GM23248 (cell line): ENCODE measurements around the gene RAB3B. TPM values are rescaled to one million over a fixed set of nuclear protein-coding genes. Genes with fewer than 3 reads are reported as not detected.
"Not testable (repeated sequence)": the region's sequence is repeated elsewhere in the genome, so short reads cannot be mapped to it uniquely, and the experiment has no call there.

Experiments
- DNase-seq: peaks from one replicate; pipeline ENCODE4 v3.0.0-alpha.2; 2015
- H2AFZ ChIP-seq: fragments of 200-600 bp; sonication (generic); 2 replicates; pipeline ENCODE4 v1.6.1; 2016; ENCODE audit warnings: antibody characterized with exemption
- H3F3A ChIP-seq: fragments of 200-600 bp; sonication (generic); 2 replicates; pipeline ENCODE4 v1.6.1; 2016; ENCODE audit warnings: mild to moderate bottlenecking, antibody characterized with exemption, mixed run types; ENCODE audit not compliant: insufficient read depth
- H3K27ac ChIP-seq: fragments of 200-600 bp; sonication (generic); 2 replicates; pipeline ENCODE4 v1.5.1; 2016; ENCODE audit warnings: mild to moderate bottlenecking
- H3K27me3 ChIP-seq: fragments of 200-600 bp; sonication (generic); replicated peaks from 2 replicates; pipeline ENCODE4 v1.6.1; 2016; ENCODE audit warnings: mild to moderate bottlenecking; ENCODE audit not compliant: insufficient read depth
- H3K36me3 ChIP-seq: fragments of 200-600 bp; sonication (generic); 2 replicates; pipeline ENCODE4 v1.6.1; 2016; ENCODE audit warnings: low read depth, mild to moderate bottlenecking
- H3K4me1 ChIP-seq: fragments of 200-600 bp; sonication (generic); 2 replicates; pipeline ENCODE4 v1.6.1; 2016; ENCODE audit warnings: mild to moderate bottlenecking; ENCODE audit not compliant: insufficient read depth
- H3K4me2 ChIP-seq: fragments of 200-600 bp; sonication (generic); one replicate; pipeline ENCODE4 v1.6.1; 2016; ENCODE audit warnings: mild to moderate bottlenecking; ENCODE audit not compliant: unreplicated experiment
- H3K4me3 ChIP-seq: fragments of 200-600 bp; sonication (generic); 2 replicates; pipeline ENCODE4 v1.5.1; 2016; ENCODE audit warnings: mild to moderate bottlenecking
- H3K79me2 ChIP-seq: fragments of 200-600 bp; sonication (generic); 2 replicates; pipeline ENCODE4 v1.6.1; 2016; ENCODE audit warnings: mild to moderate bottlenecking; ENCODE audit not compliant: insufficient read depth
- H3K9ac ChIP-seq: fragments of 200-600 bp; sonication (generic); 2 replicates; pipeline ENCODE4 v1.6.1; 2016; ENCODE audit warnings: mild to moderate bottlenecking
- H3K9me2 ChIP-seq: fragments of 200-600 bp; sonication (generic); 2 replicates; pipeline ENCODE4 v1.6.1; 2016; ENCODE audit warnings: mixed run types, mild to moderate bottlenecking, moderate library complexity; ENCODE audit not compliant: insufficient read depth
- H3K9me3 ChIP-seq: fragments of 200-600 bp; sonication (generic); one replicate; pipeline ENCODE4 v1.6.1; 2017; ENCODE audit warnings: low read depth
- H4K20me1 ChIP-seq: fragments of 200-600 bp; sonication (generic); 2 replicates; pipeline ENCODE4 v1.6.0; 2016; ENCODE audit not compliant: insufficient read depth
- EZH2 ChIP-seq: fragments of 200-600 bp; sonication (generic); IDR thresholded peaks from 2 replicates; pipeline ENCODE4 v1.6.1; 2018; ENCODE audit warnings: antibody characterized with exemption, mild to moderate bottlenecking; ENCODE audit not compliant: insufficient read depth, poor library complexity, severe bottlenecking
- EZH2phosphoT487 ChIP-seq: fragments of 200-600 bp; sonication (generic); IDR thresholded peaks from 2 replicates; pipeline ENCODE4 v1.6.1; 2018; ENCODE audit warnings: antibody characterized with exemption, moderate library complexity, mild to moderate bottlenecking, low read depth; ENCODE audit not compliant: insufficient read depth
- WGBS, 2 experiments: methylation state at CpG; one replicate each; pipeline ENCODE4 v1.1.6; 2015 to 2017; ENCODE audit warnings: low lambda C conversion rate in 2 of 2, low coverage in 1 of 2; ENCODE audit errors: missing lambda C conversion rate in 2 of 2; 5-methylcytosine and 5-hydroxymethylcytosine counted together
- in situ Hi-C: fragments of 300-500 bp; cut with MboI; formaldehyde crosslinking; loops from 2 replicates; pipeline ENCODE4 v1.15.0; 2020
- polyA plus RNA-seq: library from polyadenylated mRNA; unstranded; fragments of >200 nt; fragmentation: Nextera tagmentation; extraction: Ambion mirVana; gene quantifications from 2 replicates; pipeline ENCODE4 v1.2.1, GENCODE V29; 2016
- total RNA-seq: library from RNA; depleted of rRNA; stranded (reverse); fragments of >200 nt; shearing (Covaris generic); gene quantifications from 2 replicates; pipeline ENCODE4 v1.2.3, GENCODE V29; 2014

RAB3B gene
- total and polyA plus RNA-seq, 2 experiments from 2014 or later, result 54.9 to 65.3 TPM

DNA sequence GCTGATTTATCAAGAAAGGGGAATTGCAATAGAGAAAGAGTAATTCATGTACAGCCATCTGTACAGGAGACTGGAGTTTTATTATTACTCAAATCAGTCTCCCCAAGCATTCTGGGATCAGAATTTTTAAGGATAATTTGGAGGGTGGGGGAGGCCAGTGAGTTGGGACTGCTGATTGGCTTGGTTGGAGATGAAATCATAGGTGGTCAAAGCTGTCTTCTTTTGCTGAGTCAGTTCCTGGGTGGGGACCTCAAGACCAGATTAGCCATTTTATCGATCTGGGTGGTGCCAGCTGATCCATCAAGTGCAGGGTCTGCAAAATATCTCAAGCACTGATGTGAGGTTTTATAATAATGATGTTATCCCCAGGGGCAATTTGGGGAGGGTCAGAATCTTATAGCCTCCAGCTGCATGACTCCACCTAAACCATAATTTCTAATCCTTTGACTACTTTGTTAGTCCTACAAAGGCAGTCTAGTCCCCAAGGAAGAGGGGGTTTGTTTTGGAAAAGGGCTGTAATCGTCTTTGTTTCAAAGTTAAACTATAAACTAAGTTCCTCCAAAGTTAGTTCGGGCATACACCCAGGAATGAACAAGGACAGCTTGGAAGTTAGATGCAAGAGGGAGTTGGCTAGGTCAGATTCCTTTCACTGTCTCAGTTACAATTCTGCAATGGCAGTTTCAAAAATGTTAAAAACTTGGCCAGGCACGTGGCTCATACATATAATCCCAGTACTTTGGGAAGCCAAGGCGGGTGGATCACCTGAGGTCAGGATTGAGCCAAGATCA lies 16.9 kb upstream of the RAB3B start:
- Histone ChIP-seq H3K9me3 (no peaks in the 10 kb centered on the region), H3K4me2 (no peak overlapping the region), H3K4me1 (peaks cover 24% of the 10 kb centered on the region), H3K27me3 (no peaks in the 10 kb centered on the region), H3K36me3 (no peaks in the 10 kb centered on the region), H3K9ac (no peak overlapping the region), H3K27ac (no peak overlapping the region), H3F3A (peaks cover 20% of the 10 kb centered on the region), H2AFZ (peak overlapping the region; percentile 40; the same call in 1 of the 2 replicates), H3K4me3 (no peak overlapping the region), H3K79me2 (no peaks in the 10 kb centered on the region), H3K9me2 (no peaks in the 10 kb centered on the region), H4K20me1 (no peaks in the 10 kb centered on the region)
- WGBS, 2 experiments, result 55 to 60% methylated on average over 5 of the region's 5 CpGs
- TF ChIP-seq EZH2phosphoT487, result no peak
- in situ Hi-C loops, result no loop called here
- DNase-seq, result peak; percentile 8

DNA sequence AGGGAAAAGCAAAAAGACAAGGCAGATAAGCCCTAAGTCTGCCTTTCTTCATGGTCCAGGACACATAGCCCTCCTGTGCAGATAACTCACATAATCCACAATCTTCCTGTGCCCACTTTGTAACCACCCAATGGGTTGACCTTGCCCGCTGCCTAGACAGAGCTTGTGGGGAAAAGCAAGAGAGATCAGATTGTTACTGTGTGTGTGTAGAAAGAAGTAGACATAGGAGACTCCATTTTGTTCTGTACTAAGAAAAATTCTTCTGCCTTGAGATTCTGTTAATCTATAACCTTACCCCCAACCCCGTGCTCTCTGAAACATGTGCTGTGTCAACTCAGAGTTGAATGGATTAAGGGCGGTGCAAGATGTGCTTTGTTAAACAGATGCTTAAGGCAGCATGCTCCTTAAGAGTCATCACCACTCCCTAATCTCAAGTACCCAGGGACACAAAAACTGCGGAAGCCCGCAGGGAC lies 15.6 kb upstream of the RAB3B start:
- Histone ChIP-seq H3F3A (peaks cover 20% of the 10 kb centered on the region), H3K4me1 (peaks cover 24% of the 10 kb centered on the region), H2AFZ (peak overlapping the region; percentile 51), H3K27ac (peak overlapping the region; percentile 80), H3K4me2 (peak overlapping the region; percentile 51), H3K9ac (peak overlapping the region; percentile 56)
- H3K4me3 ChIP-seq, in situ Hi-C loops, H3K9me2 ChIP-seq, H3K9me3 ChIP-seq, H3K36me3 ChIP-seq, H3K27me3 ChIP-seq, H3K79me2 ChIP-seq, H4K20me1 ChIP-seq, DNase-seq: not testable (repeated sequence)
- WGBS, 2 experiments, result 37 to 43% methylated on average over 5 of the region's 5 CpGs

DNA sequence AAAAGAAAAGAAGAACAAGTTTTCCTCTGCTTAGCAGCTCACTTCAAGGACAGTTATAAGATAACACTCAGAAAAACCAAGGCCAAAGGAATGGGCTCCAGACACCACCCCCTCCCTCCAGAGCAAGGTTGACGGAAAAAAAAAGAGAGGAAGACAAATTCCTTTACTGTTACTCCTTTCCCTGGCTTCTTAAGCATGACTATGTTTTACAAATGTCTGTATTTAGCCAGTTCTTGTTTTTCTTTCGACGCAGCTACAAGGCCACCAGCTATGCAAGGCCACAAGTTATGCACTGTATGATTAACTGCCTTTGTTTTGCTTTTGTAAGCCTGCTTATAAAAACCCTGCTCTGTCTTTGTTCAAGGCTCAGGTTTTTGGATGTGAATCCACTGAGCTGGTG lies 15.0 kb upstream of the RAB3B start:
- H4K20me1 ChIP-seq, H3K79me2 ChIP-seq, H3K9me2 ChIP-seq, in situ Hi-C loops, H3K36me3 ChIP-seq, H3K27me3 ChIP-seq, H3K9me3 ChIP-seq, H3K4me3 ChIP-seq: not testable (repeated sequence)
- peak overlapping the region; percentile 56 for H3K9ac ChIP-seq
- 0% methylated on average over 3 of the region's 3 CpGs for WGBS, 2 experiments
- H3F3A ChIP-seq, result peaks cover 20% of the 10 kb centered on the region
- peak overlapping the region; percentile 51 for H2AFZ ChIP-seq
- peak overlapping the region; percentile 80 for H3K27ac ChIP-seq
- DNase-seq, result peak; percentile 85
- peaks cover 24% of the 10 kb centered on the region for H3K4me1 ChIP-seq
- peak overlapping the region; percentile 51 for H3K4me2 ChIP-seq

DNA sequence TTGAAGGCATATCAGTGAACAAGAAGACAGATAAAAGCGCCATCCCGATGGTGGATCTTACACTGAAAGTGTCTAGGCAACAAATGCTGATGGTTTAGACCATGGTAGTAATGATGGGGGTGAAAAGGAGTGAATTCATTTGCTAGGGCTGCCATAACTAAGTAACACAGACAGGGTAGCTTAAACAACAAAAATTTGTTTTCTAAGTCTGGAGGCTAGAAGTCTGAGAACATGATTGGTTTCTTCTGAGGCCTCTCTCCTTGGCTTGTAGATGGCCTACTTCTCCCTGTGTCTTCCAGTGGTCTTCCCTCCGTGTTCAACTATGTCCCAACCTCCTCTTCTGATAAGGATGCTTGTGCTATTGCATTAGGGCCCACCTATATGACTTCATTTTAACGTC lies 13.4 kb upstream of the RAB3B start:
- peaks cover 24% of the 10 kb centered on the region for H3K4me1 ChIP-seq
- no peak overlapping the region for H3K9ac ChIP-seq
- H3F3A ChIP-seq, result peaks cover 20% of the 10 kb centered on the region
- no peaks in the 10 kb centered on the region for H3K79me2 ChIP-seq
- H3K9me3 ChIP-seq, result no peaks in the 10 kb centered on the region
- no peak overlapping the region for H3K4me3 ChIP-seq
- H3K4me2 ChIP-seq, result no peak overlapping the region
- TF ChIP-seq EZH2, result no peak
- TF ChIP-seq EZH2phosphoT487, result no peak
- no peaks in the 10 kb centered on the region for H3K36me3 ChIP-seq
- no peak overlapping the region for H2AFZ ChIP-seq
- no peak overlapping the region for H3K27ac ChIP-seq
- 57 to 58% methylated on average over 4 of the region's 4 CpGs for WGBS, 2 experiments
- H4K20me1 ChIP-seq, result no peaks in the 10 kb centered on the region
- H3K9me2 ChIP-seq, result no peaks in the 10 kb centered on the region
- H3K27me3 ChIP-seq, result no peaks in the 10 kb centered on the region
- in situ Hi-C loops, result no loop called here
- DNase-seq, result no peak
